HG03159 (cell line): ENCODE data around the gene JMY.
"Not testable (repeated sequence)": the region's sequence is repeated elsewhere in the genome, so short reads cannot be mapped to it uniquely, and the experiment has no call there.

ENCODE experiments used
- ATAC-seq: cut with Tn5 transposase; IDR thresholded peaks from one replicate; pipeline ENCODE4 v1.9.1; 2021; ENCODE audit warnings: mild to moderate bottlenecking, moderate library complexity; ENCODE audit not compliant: unreplicated experiment

The JMY gene

DNA sequence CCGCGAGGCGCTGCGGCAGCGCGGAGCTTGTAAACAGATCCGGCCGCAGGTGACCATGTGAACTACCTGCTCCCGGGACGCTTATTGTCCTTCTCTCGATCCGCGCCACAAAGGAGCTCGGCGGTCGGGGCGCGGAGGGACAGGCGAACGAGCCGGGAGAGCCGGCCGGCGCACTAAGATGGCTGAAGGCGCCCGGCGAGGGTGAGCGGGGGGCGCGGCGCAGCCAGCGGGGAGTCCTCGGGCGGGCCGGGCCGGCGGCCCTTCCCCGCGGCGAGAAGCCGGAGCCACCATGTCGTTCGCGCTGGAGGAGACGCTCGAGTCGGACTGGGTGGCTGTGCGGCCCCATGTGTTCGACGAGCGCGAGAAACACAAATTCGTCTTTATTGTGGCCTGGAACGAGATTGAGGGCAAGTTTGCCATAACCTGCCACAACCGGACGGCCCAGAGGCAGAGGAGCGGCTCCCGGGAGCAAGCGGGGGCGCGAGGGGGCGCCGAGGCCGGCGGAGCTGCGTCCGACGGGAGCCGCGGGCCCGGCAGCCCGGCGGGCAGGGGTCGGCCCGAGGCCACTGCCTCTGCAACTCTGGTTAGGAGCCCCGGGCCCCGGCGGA is 535 bp downstream of the JMY start:
- peak; percentile 24 for ATAC-seq

GRCh38 chr5:79236970-79237739 is 1.2 kb downstream of the JMY start:
- ATAC-seq: peak; percentile 32

DNA sequence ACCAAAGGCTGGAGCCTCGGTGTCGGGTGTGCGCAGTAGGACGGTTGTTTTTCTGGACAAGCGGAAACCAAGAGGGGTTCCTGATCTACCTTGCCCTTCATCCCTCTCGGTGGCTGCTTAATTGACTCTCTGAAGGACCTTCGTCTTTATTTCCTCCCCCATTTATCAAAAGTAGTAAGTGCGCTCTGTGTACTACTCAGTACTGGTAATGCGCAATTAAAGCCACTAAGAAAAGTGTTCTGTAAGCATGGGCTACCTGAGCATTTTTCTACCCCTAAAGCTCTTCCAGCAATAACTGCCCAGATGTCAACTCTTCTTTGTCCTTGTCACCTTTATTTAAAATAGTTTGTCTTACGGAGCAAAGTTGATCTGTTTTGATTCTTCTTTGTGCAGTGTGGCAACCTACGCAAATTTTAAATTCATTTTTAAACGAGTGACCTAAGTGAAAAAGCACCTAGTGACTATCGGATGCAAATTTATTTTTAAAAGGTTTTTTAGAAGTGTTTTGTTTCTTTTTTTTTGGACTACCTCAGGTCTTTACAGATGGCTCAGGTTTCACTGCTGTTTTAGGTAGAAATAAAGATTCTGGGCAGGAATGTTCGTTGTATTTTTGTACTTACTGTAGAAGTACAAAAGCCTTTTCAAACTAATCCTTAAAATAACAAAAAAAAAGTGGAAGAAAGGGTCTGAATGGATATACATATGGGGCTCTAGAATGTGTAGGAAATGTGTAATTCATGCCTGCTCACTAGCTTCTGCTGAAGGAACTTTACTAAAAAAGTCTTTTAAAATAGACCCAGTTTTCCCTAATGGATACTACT is 2.0 kb downstream of the JMY start:
- peak; percentile 5 for ATAC-seq

- ATAC-seq: no peak
Measured at GRCh38 chr5:79240561-79240960, 4.6 kb downstream of the JMY start.

GRCh38 chr5:79241535-79241979 is 5.6 kb downstream of the JMY start:
- ATAC-seq: no peak

DNA sequence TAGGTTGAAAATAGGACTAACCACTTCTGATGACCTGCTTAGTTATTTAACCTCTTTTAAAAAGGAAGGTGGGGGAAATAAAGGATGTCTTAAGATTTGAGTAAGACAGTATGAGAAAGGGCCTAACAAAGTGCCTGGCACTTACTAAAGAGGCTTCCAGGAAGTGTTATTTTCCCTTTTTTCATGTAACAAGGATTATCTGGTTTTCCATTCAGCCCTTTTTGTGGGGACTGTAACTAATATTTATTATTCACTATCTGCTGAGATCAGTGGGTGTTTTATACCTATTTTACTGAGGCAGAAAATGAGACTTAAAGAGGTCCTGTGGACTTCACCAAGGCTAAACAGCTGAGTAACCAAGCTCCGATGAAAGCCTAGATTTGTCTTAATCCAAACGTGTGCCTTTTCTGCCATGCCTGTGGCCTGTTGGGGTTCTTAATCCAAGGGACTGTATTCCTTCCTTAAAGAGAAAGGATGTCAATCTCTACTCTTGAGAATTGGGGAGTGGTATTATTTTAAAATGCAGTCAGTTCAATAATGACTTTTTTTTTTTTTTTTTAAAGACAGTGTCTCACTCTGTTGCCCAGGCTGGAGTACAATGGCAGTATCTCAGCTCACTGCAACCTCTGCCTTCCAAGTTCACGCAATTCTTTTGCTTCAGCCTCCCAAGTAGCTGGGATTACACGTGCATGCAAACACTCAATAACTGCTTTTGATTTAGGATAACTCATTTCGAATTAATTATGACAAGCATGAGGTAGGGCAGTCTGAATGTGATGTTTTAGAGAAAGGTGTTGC is 6.5 kb downstream of the JMY start:
- ATAC-seq: no peak

GRCh38 chr5:79243224-79243623 is 7.3 kb downstream of the JMY start:
- ATAC-seq: no peak

GRCh38 chr5:79254067-79254466 is 18.1 kb downstream of the JMY start:
- not testable (repeated sequence) for ATAC-seq

- ATAC-seq: no peak
Measured at GRCh38 chr5:79255786-79256557, 20.0 kb downstream of the JMY start.

DNA sequence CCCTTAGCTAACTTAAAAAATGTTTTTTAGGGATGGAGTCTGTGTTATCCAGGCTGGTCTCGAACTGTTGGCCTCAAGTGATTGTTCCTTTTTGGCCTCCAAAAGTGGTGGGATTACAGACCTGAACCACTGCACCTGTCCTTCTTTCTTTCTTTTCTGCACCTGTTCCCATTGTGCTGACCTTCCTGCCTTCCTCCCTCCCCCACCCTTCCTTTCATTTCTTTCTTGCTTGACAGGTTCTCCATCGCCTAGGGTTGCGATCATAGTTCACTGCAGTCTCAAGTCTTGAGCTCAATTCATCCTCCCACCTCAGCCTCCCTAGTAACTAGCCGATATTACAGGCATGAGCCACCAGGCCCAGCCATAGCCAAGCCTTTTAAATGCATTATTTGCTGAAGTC is 20.6 kb downstream of the JMY start:
- no peak for ATAC-seq

DNA sequence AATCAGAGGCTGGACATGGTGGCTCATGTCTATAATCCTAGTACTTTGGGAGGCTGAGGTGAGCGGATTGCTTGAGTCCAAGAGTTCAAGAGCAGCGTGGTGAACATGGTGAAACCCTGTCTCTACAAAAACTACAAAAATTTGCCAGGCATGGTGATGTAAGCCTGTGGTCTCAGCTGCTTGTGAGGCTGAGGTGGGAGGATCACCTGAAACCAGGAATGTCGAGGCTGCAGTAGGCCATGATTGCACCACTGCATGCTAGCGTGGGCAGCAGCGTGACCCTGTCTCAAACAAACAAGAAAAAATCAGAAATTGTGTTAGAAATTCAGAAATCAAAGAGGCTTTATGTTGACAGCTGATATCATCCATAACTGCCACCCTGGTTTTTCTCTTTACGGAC is 21.4 kb downstream of the JMY start:
- ATAC-seq: no peak

GRCh38 chr5:79258801-79259200 is 22.9 kb downstream of the JMY start:
- ATAC-seq: no peak

DNA sequence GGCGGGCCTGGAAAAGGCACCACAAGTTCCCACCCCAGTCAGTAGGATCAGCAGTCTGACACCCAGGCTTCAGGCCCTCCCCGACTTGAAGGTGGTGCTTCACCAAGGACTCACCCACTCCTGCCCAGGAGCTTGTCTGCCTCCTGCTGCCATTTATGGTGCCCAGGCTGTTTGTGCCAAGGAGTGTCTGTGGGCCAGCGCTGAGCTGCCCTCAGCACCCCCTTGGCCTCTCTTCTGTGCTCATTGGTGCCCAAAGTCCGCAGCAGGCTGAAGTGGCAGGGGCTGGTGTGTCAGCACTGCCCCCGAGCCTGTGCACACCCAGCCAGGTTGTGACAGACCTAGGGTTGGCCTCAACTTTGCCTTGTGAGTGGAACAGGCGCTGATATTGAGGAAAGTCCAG is 23.5 kb downstream of the JMY start:
- no peak for ATAC-seq

DNA sequence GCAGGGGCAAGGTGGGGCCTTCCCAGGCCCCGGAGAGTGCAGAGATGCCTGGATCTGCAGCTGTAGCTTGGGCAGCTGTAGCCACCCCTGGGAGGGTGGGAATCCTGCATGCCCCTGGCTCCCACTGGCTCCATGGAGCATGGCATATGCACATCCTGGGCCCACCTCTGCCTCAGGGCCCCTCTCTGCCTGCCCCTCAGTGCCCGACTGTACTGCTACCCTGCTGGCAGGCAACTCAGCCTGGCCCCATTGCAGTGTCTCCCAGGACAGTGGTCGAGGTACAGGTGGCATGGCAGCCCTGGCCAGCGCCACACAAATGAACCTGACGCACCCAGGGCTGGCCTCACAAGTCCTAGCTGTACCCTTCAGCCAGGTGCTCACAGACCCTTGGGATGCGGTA is 23.9 kb downstream of the JMY start:
- no peak for ATAC-seq

GRCh38 chr5:79261897-79262296 is 26.0 kb downstream of the JMY start:
- ATAC-seq: no peak

GRCh38 chr5:79263290-79263689 is 27.4 kb downstream of the JMY start:
- ATAC-seq: no peak

GRCh38 chr5:79267180-79267579 is 31.2 kb downstream of the JMY start:
- ATAC-seq: no peak

GRCh38 chr5:79269733-79270166 is 33.8 kb downstream of the JMY start:
- no peak for ATAC-seq

DNA sequence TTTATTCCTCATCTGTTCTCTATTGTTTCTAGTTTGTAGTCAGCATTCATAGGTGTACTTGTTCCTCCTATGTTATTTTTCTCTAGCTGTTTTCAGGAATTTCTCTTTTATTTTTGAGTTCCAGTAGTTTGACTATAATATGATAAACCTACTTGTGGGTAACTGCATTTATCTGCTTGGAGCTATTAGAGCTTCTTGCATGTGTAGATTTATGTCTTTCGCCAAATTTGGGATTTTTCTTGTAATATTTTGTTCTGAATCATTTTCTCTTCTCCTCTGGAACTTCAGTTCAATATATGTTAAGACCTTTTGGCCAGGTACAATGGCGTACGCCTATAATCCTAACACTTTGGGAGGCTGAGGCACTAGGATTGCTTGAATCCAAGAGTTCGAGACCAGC is 37.4 kb downstream of the JMY start:
- no peak for ATAC-seq

DNA sequence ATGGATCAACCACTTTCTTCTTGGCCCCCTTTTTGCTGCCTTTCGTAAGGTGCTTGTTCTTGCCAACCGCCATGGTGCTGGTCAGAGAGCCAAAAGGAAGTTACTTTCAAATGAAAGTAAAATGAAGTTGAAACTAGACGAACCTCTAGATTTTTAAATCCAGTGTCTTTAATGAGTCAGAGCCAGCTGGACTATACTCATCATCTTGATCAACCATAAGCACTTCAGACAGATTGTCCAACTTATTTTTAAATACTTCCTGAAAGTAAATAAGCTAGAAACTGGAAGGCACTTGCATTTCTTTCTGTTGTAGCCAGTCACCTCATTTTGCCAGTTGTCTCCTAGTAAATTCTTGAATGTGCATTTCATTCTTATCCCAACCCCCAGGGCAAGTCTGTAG is 48.9 kb downstream of the JMY start:
- ATAC-seq: no peak
